ENCODE results near the gene ACOX1.

Gene ACOX1

GRCh38 chr17:75913537-75914210 lies 65.3 kb downstream of the ACOX1 start:
- no peak for TF ChIP-seq CTCF (IDR thresholded peaks at IDR 0.05; ENCODE audit: extremely low read depth, missing control alignments)
- DNase-seq (ENCODE audit: low spot score) = no peak

- TF ChIP-seq CTCF (IDR thresholded peaks at IDR 0.05; ENCODE audit: extremely low read depth, missing control alignments) = no peak
- DNase-seq (ENCODE audit: low spot score) = no peak
Observed at GRCh38 chr17:75910699-75911098, 68.3 kb downstream of the ACOX1 start.

- no peak for DNase-seq (ENCODE audit: low spot score)
- TF ChIP-seq CTCF (IDR thresholded peaks at IDR 0.05; ENCODE audit: extremely low read depth, missing control alignments) = no peak
Observed at GRCh38 chr17:75909812-75910274, 69.1 kb downstream of the ACOX1 start.

GRCh38 chr17:75909051-75909811 lies 69.7 kb downstream of the ACOX1 start:
- DNase-seq (ENCODE audit: low spot score) = no peak

GRCh38 chr17:75908201-75908600 lies 70.8 kb downstream of the ACOX1 start:
- DNase-seq (ENCODE audit: low spot score) = no peak
- no peak for TF ChIP-seq CTCF (IDR thresholded peaks at IDR 0.05; ENCODE audit: extremely low read depth, missing control alignments)

More at GRCh38 chr17:75909051-75909811, 69.7 kb downstream of the ACOX1 start:
- TF ChIP-seq CTCF (IDR thresholded peaks at IDR 0.05; ENCODE audit: extremely low read depth, missing control alignments) = no peak

GRCh38 chr17:75906143-75906884 lies 72.7 kb downstream of the ACOX1 start:
- TF ChIP-seq CTCF (IDR thresholded peaks at IDR 0.05; ENCODE audit: extremely low read depth, missing control alignments) = no peak
- DNase-seq (ENCODE audit: low spot score) = no peak

Data from GM20000 (cell line).